Measurements from ENCODE around the gene PPME1. TPM values are rescaled to one million over a fixed set of nuclear protein-coding genes. Genes with fewer than 3 reads are reported as not detected.
"Not testable (repeated sequence)": the region's sequence is repeated elsewhere in the genome, so short reads cannot be mapped to it uniquely, and the experiment has no call there.

PPME1 gene
- total RNA-seq, 4 donors from 2014 or later: 23.2 to 25.0 (median 23.8) TPM

DNA sequence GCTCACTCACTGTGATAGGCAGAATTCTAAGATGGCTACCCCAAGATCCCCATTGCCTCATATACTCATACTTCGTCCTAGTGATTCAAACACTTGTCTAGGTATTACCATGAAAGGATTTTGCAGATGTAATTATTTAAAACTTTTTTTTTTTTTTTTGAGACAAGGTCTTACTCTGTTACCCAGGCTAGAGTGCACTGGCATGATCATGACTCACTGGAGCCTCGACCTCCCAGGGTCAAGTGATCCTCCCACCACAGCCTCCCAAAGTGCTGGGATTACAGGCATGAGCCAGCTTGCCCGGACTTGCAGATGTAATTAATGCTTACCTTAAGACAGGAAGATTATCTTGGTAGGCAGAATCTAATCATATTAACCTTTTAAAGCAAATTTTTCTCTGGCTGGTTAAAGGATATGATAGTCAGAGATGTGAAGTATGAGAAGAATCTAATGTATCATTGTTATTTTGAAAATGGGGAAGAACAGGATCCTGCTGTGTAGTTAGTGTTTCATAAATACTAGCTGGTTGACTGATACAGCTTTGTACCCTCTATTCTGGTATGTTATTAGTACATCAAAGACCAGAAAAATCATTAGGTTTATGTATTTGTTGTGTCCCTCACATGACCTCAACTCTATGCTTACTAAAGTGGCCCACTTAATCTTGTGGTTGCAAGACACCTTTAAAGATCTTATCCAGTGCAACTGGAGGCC, 35.8 kb upstream of the PPME1 start:
- ATAC-seq (ENCODE audit: low FRiP score) (no peak), DNase-seq (ENCODE audit: low spot score) (no peak)
- TF ChIP-seq, protein P1, sequence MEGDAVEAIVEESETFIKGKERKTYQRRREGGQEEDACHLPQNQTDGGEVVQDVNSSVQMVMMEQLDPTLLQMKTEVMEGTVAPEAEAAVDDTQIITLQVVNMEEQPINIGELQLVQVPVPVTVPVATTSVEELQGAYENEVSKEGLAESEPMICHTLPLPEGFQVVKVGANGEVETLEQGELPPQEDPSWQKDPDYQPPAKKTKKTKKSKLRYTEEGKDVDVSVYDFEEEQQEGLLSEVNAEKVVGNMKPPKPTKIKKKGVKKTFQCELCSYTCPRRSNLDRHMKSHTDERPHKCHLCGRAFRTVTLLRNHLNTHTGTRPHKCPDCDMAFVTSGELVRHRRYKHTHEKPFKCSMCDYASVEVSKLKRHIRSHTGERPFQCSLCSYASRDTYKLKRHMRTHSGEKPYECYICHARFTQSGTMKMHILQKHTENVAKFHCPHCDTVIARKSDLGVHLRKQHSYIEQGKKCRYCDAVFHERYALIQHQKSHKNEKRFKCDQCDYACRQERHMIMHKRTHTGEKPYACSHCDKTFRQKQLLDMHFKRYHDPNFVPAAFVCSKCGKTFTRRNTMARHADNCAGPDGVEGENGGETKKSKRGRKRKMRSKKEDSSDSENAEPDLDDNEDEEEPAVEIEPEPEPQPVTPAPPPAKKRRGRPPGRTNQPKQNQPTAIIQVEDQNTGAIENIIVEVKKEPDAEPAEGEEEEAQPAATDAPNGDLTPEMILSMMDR (IDR thresholded peaks at IDR 0.05): no peak

DNA sequence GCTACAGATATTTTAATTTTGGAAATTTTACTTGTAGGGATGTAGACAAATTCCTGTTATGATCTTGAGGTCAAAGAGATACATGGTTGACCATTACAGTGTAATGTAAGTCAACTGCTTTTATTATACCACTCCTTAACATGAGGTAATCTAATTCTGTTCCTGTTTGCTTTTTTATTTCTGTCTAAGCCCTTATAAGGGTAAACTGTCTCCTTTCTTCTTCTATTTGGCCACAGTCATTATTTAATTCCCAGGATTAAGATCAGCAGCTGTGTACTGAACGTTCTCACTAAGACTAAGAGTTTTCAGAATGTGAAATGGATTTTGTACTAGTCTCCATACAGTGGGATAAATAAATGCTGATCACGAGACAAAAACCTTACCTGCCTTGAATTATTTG, 33.1 kb upstream of the PPME1 start:
- no peak for ATAC-seq (ENCODE audit: low FRiP score)
- DNase-seq (ENCODE audit: low spot score): no peak
- TF ChIP-seq, protein P1 (IDR thresholded peaks at IDR 0.05): no peak

DNA sequence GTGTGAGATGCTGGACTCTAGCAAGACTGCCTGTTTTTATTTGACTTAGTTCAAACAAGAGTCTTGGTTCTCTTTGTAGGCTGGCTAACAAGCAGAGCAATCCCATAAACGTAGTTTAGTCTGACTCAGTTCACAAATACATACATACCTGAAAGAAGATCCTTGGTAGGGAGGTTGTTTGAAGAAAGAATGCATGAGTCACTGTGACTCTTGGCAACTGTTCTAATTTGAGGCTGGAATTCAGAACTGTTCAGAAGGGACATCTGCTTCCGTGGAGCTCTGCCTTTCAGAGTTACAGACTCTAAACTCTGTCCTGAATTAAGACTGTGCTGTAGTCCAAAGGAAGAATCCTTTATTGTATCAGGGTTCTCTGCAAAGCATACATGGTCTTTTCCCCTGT, 32.5 kb upstream of the PPME1 start:
- DNase-seq (ENCODE audit: low spot score) (no peak), ATAC-seq (ENCODE audit: low FRiP score) (peak; percentile 83)

DNA sequence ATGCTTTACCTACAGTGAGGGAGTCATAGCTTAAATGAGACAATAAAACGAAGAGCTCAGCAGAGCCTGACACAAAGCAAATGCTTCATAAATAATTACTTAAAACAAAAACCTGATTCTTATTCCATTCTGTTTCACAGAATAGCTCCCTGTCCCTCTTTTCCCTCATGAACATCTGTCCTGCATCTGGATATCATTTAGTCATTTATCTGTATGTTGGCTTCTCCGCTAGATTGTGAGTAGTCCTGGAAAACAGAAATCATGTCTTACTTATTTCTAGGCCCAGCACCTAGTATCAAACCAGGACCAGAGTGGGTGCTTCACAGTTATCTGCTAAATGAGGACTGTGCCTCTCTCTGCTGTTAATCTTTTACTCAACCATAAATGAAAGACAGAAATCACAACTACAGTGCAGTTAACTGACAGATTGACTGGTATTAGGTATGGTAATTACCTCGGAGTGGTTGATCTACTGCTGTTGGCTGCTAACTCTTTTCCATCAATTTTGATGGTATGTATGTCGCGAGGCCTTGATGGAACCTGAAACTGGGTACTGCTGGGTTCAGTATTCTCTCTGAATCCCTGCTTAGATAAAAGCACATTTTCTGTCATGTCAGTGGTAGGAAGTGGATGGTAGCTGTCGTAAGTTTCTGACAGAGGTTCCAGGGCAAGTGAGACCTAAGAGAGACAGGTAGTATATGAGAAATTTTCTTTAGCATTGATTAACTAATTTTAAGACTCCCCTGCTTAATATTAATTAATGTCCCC, 31.8 kb upstream of the PPME1 start:
- ATAC-seq (ENCODE audit: low FRiP score): no peak
- no peak for DNase-seq (ENCODE audit: low spot score)
- TF ChIP-seq, protein P1 (IDR thresholded peaks at IDR 0.05): no peak

More for the DNA sequence above, 32.5 kb upstream of the PPME1 start:
- TF ChIP-seq, protein P1 (IDR thresholded peaks at IDR 0.05): no peak

DNA sequence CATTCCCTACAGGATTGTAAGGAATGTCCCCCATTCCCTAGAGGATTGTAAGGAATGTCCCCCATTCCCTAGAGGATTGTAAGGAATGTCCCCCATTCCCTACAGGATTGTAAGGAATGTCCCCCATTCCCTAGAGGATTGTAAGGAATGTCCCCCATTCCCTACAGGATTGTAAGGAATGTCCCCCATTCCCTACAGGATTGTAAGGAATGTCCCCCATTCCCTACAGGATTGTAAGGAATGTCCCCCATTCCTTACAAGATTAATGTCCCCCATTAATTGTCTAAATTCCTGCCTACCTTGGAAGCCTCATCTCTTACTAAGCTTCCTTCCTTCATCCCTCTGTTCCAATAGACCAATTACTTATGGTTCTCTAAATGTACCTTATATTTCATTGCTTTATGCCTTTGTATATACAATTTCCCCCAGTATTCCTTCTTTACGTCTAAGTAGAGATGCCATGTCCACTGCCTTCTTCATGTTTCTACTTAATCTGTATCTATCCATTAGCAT, 31.1 kb upstream of the PPME1 start:
- not testable (repeated sequence) for DNase-seq (ENCODE audit: low spot score); ATAC-seq (ENCODE audit: low FRiP score)

DNA sequence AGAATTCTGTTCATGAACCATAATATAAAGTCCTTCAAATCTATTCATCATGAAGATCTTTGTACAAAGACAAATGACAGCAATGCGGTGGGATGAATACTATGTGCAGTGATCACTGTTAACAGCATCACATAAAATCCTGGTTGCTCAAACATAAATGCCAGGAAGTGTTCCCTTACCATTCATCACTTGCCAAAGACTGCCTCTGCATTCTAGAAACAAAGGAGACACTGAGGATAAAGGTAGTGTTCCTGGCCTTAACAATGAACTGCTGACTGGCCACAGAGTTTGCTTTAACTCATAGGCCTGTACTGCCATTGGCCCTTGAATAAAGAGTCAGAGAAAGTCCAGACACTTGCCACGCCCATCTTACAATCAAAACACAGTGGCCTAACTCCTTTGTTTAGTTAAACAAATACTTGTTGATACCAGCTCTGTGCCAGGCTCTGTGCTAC, 29.8 kb upstream of the PPME1 start:
- no peak for DNase-seq (ENCODE audit: low spot score)
- ATAC-seq (ENCODE audit: low FRiP score): no peak
- TF ChIP-seq, protein P1 (IDR thresholded peaks at IDR 0.05): no peak

DNA sequence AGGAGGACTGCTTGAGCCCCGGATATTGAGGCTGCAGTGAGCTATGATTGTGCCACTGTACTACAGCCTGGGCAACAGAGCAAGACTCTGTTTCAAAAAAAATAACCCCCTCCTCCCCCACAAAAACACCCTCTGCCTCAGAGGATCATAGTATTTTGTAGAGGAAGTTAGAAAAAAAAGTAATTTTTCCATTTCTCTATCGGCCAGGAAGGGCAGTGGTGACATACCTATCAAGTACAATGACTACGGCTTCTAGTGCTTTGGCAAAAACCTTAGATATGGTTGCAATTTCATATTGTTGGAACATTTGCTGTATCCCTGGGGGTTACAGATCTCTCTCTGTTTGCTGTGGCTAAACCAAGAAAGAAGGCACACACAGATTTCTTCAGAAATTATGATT, 29.2 kb upstream of the PPME1 start:
- no peak for ATAC-seq (ENCODE audit: low FRiP score)
- TF ChIP-seq, protein P1 (IDR thresholded peaks at IDR 0.05): no peak
- DNase-seq (ENCODE audit: low spot score): no peak
